Ramos (cell line): ENCODE measurements around the gene ITGAV.

Source experiments
- in situ Hi-C: fragments of 300-500 bp; cut with MboI; formaldehyde crosslinking; loops from one replicate; pipeline ENCODE4 v1.14.3; 2022; ENCODE audit warnings: low sequenced_read_pairs; ENCODE audit not compliant: unreplicated experiment

Gene ITGAV

GRCh38 chr2:186572705-186573104, 17.2 kb upstream of the ITGAV start:
- in situ Hi-C loops, result no loop called here

- in situ Hi-C loops, result no loop called here
These were observed 16.3 kb upstream of the ITGAV start for GRCh38 chr2:186573531-186573930.

- in situ Hi-C loops, result no loop called here
These were observed 14.6 kb upstream of the ITGAV start for GRCh38 chr2:186575302-186575701.

GRCh38 chr2:186575856-186576255, 14.0 kb upstream of the ITGAV start:
- in situ Hi-C loops, result no loop called here

GRCh38 chr2:186576614-186577013, 13.2 kb upstream of the ITGAV start:
- in situ Hi-C loops, result no loop called here

GRCh38 chr2:186582698-186583097, 7.2 kb upstream of the ITGAV start:
- in situ Hi-C loops, result no loop called here

DNA sequence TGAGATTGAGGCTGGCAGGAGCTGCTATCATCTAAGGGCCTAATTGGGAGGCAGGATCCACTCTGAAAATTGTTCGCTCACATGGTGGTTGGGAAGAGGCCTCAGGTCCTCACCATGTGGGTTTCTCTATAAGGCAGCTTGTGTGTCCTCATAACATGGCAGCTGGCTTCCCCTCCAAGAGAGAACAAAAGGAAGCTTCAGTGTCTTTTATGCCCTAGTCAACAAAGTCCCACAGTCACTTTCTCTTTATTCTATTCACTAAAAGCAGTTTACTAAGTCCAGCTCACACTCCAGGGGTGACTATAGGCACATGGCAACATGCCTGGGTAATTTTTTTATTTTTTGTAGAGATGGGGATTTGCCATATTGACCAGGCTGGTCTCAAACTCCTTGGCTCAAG, 5.8 kb upstream of the ITGAV start:
- in situ Hi-C loops, result no loop called here

GRCh38 chr2:186588421-186588820, 1.4 kb upstream of the ITGAV start:
- in situ Hi-C loops, result no loop called here

- in situ Hi-C loops, result no loop called here
These were observed 780 bp upstream of the ITGAV start for GRCh38 chr2:186588940-186589611.

GRCh38 chr2:186590350-186590758, 498 bp downstream of the ITGAV start:
- in situ Hi-C loops, result no loop called here

DNA sequence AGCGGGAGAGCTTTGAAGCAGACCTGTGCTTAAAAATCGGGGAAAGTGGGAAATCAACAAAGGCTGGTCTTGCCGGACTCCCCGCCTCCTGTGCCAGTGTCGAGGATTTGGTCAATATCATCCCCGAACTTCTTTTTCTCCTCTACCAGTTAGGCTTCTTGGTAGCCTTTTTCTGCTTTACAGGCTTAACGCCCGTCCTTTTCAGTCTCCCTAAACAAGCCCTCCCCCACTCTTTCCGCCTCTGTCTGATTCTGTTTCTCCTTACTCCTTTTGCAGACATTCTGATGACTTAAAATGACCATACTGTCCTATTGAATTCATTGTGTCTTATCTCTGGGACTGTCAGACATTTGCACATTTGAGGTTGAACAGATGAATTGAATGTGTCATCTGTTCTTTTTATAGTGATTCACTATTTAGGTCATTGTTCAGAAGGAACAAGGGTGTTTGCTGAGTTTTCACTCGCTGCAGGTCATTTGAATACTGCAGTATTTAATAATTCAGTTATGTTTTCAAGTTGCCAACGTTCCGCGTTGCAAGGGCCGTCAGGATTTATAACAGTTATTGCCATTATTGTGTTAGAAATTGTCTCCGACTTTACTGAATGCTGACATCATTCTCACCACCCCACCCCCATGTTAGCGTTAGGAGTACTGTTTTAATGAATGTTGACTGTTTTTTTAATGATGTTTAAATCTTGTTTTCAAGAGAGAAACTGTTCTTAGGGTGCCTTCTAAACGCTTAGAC, 1.1 kb downstream of the ITGAV start:
- in situ Hi-C loops, result no loop called here

DNA sequence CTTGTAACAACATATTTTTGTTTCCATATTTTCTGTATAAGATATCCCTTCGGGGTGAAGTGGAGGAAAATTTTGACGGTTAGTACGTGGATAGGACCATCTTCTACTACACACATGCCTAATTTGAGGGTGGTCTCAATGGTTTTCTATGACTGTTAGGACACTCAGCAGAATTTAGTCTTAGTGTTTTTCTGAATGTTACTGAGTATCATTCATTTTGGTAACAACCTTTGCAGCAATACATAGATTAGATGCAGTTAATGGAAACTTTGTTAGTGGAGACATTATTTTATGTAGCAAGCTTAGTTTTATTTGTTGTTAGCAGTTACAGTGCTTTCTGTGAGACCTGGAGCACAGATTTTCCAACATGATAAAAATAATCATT, 1.6 kb downstream of the ITGAV start:
- in situ Hi-C loops, result no loop called here

DNA sequence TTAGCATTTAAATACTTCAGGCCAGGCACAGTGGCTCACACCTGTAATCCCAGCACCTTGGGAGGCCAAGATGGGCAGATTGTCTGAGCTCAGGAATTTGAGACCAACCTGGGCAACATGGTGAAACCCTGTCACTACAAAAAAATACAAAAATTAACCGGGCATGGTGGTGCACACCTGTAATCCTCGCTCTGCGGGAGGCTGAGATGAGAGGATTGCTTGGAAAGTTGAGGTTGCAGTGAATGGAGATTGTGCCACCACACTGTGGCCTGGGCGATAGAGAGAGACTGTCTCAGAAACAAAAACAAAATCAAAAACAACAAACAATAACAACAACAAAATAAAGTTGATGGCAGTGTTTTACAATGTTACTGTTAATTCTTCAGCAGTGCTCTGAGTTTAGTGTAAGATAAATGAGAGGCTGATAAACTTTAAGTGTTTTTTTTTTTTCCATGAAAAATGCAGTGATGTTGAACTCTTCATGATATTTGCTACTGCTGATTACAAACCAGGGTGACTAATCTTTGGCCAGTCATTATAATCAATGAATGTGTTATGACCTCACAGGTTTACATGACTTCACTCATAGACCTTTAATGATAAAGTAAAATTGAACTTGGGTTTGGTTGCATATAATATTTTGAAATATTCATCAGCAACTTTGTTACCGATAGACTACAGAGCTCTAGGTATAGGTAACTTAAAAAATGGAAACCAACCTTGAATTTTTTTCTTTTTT, 2.5 kb downstream of the ITGAV start:
- in situ Hi-C loops, result no loop called here

DNA sequence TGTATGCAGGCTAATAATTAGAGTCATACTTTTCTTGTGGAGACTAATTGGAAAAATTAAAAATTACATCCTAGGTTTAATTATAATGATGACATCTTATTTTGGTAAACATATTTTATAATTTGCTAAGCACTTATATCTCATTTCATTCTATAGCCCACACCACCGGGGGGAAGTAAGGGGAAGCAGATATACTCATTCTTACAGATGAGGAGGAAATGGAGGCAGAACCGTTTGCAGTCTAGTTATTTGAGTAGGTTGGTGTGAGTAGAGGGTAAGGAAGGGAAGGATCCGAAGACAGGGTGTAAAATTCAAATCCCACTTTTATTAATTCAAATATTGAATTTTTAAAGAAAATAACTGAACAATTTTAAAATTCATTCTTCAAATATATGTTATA, 3.7 kb downstream of the ITGAV start:
- in situ Hi-C loops, result no loop called here

- in situ Hi-C loops, result no loop called here
These were observed 4.3 kb downstream of the ITGAV start for GRCh38 chr2:186594001-186594722.

GRCh38 chr2:186595219-186595618, 5.4 kb downstream of the ITGAV start:
- in situ Hi-C loops, result no loop called here

DNA sequence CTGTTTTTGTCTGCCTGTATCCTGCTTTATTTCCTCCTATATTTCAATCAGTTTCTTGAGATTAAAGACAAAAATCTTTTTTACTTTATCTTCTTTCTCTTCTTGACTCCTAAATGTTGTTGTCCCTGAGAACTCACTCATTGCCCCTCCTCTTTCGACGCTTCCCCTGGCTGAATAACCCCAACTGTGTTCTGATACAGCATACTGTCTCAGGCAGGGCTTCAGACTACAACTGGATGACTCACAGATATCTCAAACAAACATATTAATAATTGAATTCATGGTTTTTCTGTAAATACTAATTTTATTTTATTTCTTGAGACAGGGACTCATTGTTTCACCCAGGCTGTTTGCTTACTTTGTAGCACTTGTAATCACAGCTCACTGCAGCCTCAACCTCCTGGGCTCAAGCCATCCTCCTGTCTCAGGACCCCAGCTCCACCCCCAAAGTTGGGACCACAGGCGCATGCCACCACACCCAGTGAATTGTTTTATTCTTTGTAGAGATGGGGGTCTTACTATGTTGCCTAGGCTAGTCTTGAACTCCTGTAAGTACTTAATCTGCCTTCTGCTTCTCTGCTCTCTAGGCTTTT, 9.4 kb downstream of the ITGAV start:
- in situ Hi-C loops, result no loop called here

- in situ Hi-C loops, result no loop called here
These were observed 13.4 kb downstream of the ITGAV start for GRCh38 chr2:186603286-186603685.

DNA sequence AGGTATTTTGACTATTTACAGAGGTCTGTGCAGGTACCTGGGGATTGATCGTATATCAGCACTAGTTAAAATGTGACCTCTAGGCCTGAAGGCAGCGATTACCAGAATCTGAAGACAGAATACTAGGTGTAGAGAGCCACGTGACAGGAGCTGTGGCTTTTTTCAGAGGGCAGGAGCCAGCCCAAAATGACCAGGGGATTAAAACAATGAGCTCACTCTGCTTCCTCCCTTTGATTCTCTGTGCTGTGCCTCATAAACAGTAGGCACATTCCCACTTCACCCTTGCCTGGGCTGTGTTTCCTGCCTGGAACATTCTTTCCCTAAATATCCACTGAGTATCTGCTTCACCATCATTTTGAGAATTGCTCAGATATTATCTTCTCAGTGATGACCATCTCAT, 15.2 kb downstream of the ITGAV start:
- in situ Hi-C loops, result no loop called here

DNA sequence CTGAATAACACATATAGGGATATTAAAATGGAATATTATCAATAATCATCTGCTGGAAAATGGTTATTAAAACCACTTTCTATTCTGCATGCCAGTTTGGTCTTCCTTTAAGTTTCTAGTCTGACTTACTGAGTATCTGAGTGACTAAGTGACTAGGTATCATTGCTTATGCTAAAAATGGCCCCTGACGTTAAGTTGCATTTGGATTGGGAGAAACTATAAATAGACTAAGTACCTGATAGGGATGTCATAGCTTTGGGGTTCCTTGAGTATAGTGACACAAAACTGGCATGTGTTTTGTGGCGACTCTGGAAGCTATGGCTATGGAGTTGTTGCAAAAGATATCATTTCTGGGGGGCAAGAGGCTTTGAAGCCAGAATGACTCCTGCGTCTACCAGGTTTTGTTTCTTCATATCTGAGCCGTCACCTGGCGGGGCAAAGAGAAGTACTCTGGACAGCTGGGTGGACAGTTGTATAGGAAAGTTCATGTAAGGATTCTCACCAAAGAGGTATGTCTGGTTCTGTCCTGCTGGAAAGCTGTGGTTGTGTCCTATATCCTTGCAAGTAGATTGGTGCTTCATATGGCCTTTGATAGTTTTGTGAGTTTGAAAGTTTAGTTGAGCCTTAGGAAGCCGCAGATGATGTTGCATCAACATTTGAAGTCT, 17.9 kb downstream of the ITGAV start:
- in situ Hi-C loops, result no loop called here
